CD4-positive, alpha-beta T cell treated with Interleukin-10 for 1 hour (primary cell): Measurements from ENCODE around the gene LGALS9B.
"Not testable (repeated sequence)": the region's sequence is repeated elsewhere in the genome, so short reads cannot be mapped to it uniquely, and the experiment has no call there.

ENCODE experiments used
- DNase-seq: peaks from one replicate; pipeline ENCODE4 v3.0.0-alpha.2; 2020

Gene LGALS9B

GRCh38 chr17:20467447-20467846 lies at the start of gene LGALS9B:
Gene LGALS9B (minus strand): TSS chr17:20467539. CDS start chr17:20467470, 69 bp downstream.
- not testable (repeated sequence) for DNase-seq

DNA sequence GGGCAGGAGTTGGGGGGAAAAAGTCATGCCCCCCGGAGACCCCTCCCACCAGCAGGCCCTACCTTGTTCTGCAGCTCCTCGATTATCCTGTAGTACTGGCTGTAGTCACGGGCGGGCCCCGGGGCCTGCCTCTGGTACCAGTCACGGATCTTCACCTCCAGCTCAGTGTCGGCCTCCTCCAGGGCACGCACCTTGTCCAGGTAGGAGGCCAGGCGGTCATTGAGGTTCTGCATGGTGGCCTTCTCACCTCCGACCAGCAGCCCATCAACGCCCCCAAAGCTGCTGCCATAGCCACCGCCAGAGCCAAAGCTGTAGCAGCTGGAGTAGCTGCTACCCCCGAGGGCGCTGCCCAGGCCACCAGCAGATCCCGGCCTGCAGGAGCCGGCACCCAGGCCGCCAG lies 49.6 kb upstream of the LGALS9B start:
- not testable (repeated sequence) for DNase-seq

DNA sequence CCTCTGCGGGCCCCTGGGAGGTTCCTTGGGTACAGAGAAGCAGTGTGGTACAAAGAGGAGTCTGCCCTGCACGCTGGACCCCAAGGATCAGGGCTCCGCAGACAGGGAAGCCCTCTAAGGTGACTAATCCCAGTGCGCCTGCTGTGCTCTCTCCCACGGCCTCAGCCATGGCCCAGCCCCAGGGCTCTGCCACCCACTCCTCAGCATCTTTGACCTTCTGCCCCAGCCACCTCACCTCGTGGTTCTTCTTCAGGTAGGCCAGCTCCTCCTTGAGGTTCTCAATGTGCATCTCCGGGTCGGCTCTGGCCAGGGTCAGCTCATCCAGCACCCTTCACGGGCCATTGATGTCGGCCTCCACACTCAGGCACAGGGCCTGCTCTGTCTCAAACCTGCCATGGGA lies 47.8 kb upstream of the LGALS9B start:
- DNase-seq = not testable (repeated sequence)

DNA sequence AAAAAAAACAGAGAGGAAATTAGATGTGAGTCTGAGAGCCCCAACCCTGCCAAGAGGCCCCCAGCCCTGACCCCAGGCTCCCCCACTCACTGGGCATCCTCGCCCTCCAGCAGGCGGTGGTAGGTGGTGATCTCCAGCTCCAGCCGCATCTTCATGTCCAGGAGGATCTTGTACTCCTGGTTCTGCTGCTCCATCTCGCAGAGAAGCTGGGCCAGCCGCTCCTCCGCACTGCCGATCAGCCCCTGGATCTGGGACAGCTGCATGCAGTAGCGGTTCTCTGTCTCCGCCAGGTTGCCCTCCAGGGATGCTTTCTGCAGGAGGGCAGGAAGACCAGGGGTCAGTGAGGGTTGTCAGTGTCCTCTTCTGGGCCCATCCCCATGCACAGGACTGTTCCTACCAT lies 46.2 kb upstream of the LGALS9B start:
- not testable (repeated sequence) for DNase-seq

- DNase-seq = not testable (repeated sequence)
Measured at GRCh38 chr17:20512378-20512777, 45.0 kb upstream of the LGALS9B start.

- not testable (repeated sequence) for DNase-seq
Measured at GRCh38 chr17:20511778-20512177, 44.4 kb upstream of the LGALS9B start.

DNA sequence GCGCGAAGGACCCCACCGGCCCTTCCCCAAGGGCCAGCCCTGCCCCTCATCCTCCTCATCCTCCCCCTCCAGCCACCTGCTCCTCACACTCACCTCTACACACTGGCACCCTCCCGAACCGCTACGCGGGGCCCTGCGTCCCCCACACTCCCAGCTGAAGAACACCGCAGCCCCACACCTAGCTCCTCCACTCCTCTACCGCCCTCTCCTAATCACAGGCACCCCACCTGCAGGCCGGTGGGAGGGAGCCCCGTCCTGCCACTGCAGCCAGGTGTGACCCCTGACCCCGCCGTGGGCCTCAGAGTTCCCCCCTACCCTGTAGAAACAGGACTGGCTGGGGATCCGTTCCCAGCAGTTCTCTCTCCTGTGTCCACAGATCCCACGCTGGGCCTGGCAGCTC lies 38.0 kb upstream of the LGALS9B start:
- DNase-seq = not testable (repeated sequence)

DNA sequence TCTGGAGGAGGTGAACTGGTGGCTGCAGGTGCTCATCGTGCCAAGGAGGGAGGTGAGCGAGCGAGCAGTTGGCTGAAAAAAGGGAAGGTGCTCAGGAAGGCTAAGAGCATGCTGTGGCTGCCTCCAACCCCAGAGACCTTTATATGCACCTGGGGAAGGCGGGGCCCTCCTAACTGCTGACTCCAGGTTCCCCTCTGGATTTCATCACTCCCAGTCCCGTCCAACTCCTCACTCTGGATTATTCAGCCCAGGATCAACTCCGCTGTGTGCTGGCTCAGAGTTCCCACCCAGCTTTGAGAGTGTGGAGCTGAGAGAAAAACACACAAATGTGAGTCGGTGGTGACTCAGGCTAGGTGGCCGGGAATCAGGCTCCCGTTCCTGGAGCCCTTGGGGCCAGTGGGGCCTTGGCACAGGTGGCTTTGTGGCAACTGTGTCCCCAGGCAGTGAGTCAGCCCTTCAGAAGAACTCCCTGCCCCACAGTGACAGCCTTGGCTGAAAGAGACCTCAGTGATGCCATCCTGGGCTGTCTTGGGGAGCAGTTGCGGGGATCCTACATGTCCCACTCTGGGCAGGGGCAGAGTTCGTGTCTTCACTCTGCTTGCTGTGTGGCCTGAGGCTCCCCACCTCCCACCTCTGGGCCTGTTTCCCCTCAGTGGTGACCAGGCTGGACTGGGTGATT lies 37.2 kb upstream of the LGALS9B start:
- DNase-seq = not testable (repeated sequence)

DNA sequence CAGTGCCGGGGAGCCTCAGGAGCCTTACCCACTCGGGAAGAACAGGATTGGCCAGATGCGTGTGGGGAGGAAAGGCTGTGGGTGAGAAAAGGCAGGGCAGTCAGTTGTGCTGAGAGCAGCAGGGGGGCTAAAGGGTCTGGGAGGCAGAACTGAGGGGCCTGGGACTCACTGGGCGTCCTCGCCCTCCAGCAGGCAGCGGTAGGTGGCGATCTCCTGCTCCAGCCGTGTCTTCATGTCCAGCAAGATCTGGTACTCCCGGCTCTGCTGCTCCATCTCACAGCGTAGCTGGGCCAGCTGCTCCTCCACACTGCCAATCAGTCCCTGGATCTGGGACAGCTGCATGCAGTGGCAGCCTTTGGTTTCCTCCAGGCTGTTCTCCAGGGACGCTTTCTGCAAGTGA lies 34.6 kb upstream of the LGALS9B start:
- DNase-seq = not testable (repeated sequence)

GRCh38 chr17:20500346-20500745 lies 33.0 kb upstream of the LGALS9B start:
- not testable (repeated sequence) for DNase-seq

DNA sequence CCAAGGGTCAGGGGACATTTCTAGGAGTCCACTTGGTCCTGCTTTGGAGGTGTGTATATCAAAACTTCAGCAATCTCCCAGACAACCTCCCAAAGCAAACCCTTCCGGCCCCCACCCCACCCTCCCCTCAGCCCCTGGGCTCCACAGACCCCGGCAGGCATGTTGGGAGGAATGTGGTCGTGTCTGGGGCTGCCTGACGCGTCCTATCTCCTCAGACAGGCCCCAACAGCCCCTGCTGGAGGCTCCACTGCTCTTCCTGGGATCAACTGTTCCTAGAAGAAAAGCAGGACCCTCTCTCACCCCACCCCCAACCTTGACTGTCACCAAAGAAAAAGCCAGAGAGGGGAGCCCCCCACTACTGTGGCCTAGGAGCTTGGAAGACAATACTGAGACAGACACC lies 28.1 kb upstream of the LGALS9B start:
- not testable (repeated sequence) for DNase-seq

- DNase-seq = not testable (repeated sequence)
Measured at GRCh38 chr17:20494735-20495134, 27.4 kb upstream of the LGALS9B start.

GRCh38 chr17:20494147-20494546 lies 26.8 kb upstream of the LGALS9B start:
- DNase-seq = not testable (repeated sequence)

GRCh38 chr17:20492971-20493370 lies 25.6 kb upstream of the LGALS9B start:
- DNase-seq = not testable (repeated sequence)

GRCh38 chr17:20492099-20492498 lies 24.8 kb upstream of the LGALS9B start:
- DNase-seq = not testable (repeated sequence)

- DNase-seq = not testable (repeated sequence)
Measured at GRCh38 chr17:20484930-20485329, 17.6 kb upstream of the LGALS9B start.

GRCh38 chr17:20479889-20480591 lies 12.7 kb upstream of the LGALS9B start:
- not testable (repeated sequence) for DNase-seq

DNA sequence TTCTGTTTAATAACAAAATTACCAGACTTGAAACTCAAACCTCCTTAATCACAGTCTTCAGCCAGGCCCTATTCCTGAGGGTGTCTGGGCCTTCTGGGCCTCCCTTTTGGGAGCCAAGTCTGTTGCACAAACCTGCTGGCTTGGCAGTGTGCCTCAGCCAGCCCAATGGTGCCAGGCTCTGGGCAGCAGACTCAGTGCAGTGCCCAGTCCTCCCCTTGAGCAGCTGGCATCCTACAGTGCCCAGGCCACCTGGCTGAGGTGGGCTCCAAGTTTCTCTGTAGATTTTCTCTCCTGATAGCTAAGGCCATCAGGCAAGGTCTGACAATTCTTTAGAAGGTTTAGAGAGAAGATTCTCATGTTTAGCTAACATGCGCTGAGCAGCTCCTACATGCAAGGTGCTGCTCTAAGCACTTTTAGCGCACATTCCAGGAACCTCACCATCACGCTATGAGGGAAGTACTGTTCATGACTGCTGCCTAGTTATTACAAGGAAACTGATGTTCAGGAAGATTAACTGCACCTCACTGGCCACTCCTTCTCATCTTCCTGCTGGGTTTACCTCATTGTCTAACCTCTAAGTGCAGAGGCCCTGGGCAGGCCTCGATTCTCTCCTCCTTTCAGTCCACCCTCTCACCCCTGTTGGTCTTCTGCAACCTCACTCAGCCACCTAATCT lies 10.2 kb upstream of the LGALS9B start:
- DNase-seq = not testable (repeated sequence)

GRCh38 chr17:20475137-20475831 lies 7.9 kb upstream of the LGALS9B start:
- DNase-seq = not testable (repeated sequence)

- DNase-seq = not testable (repeated sequence)
Measured at GRCh38 chr17:20474081-20474480, 6.7 kb upstream of the LGALS9B start.

GRCh38 chr17:20469946-20470345 lies 2.6 kb upstream of the LGALS9B start:
- DNase-seq = not testable (repeated sequence)

DNA sequence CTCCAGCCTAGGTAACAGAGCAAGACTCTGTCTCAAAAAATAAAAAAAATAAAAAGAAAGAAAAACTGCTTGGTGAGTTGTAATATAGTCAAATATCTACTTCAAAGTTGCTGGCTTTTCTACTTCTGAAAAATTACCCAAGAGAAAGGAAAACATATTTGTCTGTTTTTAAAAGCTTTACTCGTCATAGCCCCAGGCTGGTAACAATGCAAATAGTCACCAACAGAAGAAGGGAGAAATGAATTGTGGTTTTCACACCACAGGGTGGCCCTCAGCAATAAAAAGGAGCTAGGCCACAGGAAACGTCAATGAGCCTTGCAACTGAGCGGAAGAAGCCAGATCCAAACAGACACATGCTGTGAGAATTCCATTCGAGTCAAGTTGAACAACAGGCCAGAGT lies 1.8 kb upstream of the LGALS9B start:
- DNase-seq = not testable (repeated sequence)

DNA sequence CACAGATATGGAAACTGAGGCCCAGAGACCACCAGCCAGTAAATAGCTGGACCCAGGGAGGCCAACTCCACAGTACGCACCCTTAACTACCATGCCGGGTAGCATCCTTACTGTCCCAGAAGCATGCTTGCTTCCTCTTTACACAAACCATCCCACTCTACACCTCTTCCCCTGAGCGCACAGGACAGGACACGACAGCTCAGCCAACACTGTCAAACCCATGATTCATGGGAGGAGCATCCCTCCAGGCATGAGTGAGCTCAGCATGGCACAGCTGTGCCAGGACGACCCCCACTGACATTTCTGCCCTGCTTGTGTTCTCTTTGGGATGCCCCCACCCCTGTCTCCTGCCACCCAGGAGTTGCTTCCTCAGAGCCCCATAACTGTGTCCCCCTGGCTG lies 340 bp downstream of the LGALS9B start:
- DNase-seq = not testable (repeated sequence)
